ENCODE results near the gene CADPS.
A peak's percentile ranks its signal among the peaks of the same experiment; 100 is the strongest.

The CADPS gene

DNA sequence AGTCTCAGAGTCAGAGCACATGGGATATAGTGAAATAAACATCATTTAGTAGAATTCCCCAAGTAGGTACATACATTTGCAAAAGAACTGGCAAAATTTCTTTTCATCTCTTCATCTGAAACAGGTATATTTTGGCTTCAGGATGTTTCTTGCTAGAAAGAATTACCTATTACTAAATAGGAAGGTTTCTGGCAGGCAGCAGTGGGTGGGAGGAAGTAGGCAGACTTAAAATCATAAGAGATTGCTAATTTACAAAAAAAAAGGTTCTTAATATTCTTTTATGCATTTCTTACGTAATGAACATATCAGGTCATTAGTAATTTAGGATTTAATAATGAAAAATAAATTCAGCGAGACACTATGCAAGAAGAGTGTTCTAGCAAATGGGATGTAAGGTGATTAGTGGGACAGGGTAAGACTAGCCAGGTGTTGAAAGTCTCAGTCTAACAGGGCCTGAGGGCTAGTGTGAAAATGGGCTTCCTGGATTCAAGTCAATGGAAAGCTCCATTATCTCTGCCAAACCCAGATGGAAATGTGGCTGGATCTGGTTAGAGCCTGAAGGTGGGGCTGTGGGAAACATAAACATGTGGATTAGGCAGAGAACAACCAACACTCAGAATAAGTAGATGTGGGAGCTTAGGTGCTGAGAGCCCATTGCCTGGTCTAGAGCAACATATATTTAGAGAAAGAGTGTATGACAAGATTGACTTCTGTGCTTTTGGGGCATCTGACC lies 374.5 kb downstream of the CADPS start:
- peaks cover 0 to 16% (median 9%) of the 10 kb centered on the region in 10 experiments; a peak in 13 of 20 replicates for H3K4me1 ChIP-seq
- H3K9me3 ChIP-seq (replicated peaks in 1 of 11) = no peaks in the 10 kb centered on the region
- no peak overlapping the region for H3K27ac ChIP-seq
- H3K4me2 ChIP-seq = no peak overlapping the region
- H3K9ac ChIP-seq = no peak overlapping the region
- TF ChIP-seq Cebpa-rat (IDR thresholded peaks at IDR 0.05) = no peak
- H3K4me3 ChIP-seq = no peak overlapping the region
- H4K20me1 ChIP-seq = no peaks in the 10 kb centered on the region
- no peaks in the 10 kb centered on the region for H3K27me3 ChIP-seq
- H3K36me3 ChIP-seq = no peaks in the 10 kb centered on the region

GRCh38 chr3:62497156-62497555 lies 378.1 kb downstream of the CADPS start:
- H3K4me1 ChIP-seq = peaks cover 0 to 2% (median 0%) of the 10 kb centered on the region in 10 experiments; a peak in 3 of 20 replicates

DNA sequence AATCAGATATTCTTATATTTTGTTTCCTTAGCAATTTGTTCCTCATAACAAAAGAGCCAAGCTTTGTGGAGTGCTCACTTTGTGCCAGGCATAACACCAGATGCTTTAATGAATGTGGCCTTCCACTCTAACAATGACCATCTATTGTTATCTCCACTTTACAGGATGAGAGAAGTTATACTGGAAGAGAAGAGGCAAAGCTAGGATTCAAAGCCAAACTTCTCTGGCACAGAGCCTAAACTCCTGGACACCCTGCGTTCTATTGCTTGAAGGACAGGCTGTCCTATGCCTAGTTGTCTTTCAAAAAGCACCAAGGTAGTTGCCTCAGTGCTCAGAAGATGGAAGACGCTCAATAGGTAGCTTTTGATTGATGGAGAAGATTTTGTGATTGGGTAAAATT lies 378.7 kb downstream of the CADPS start:
- no peak overlapping the region for H3K9ac ChIP-seq
- H3K27me3 ChIP-seq = no peaks in the 10 kb centered on the region
- H3K4me2 ChIP-seq = no peak overlapping the region
- H4K20me1 ChIP-seq = no peaks in the 10 kb centered on the region
- no peak overlapping the region for H3K4me3 ChIP-seq
- no peak overlapping the region for H3K27ac ChIP-seq
- TF ChIP-seq Cebpa-rat (IDR thresholded peaks at IDR 0.05) = no peak
- H3K9me3 ChIP-seq (replicated peaks in 1 of 11) = no peaks in the 10 kb centered on the region
- H3K36me3 ChIP-seq = no peaks in the 10 kb centered on the region
- no peaks in the 10 kb centered on the region for H3K4me1 ChIP-seq

More at GRCh38 chr3:62497156-62497555, 378.1 kb downstream of the CADPS start:
- no peaks in the 10 kb centered on the region for H3K9me3 ChIP-seq (replicated peaks in 1 of 11)
- H3K27ac ChIP-seq = no peak overlapping the region
- no peak overlapping the region for H3K9ac ChIP-seq
- H4K20me1 ChIP-seq = no peaks in the 10 kb centered on the region
- H3K4me2 ChIP-seq = no peak overlapping the region
- no peaks in the 10 kb centered on the region for H3K27me3 ChIP-seq
- no peak overlapping the region for H3K4me3 ChIP-seq
- TF ChIP-seq Cebpa-rat (IDR thresholded peaks at IDR 0.05) = no peak
- no peaks in the 10 kb centered on the region for H3K36me3 ChIP-seq

DNA sequence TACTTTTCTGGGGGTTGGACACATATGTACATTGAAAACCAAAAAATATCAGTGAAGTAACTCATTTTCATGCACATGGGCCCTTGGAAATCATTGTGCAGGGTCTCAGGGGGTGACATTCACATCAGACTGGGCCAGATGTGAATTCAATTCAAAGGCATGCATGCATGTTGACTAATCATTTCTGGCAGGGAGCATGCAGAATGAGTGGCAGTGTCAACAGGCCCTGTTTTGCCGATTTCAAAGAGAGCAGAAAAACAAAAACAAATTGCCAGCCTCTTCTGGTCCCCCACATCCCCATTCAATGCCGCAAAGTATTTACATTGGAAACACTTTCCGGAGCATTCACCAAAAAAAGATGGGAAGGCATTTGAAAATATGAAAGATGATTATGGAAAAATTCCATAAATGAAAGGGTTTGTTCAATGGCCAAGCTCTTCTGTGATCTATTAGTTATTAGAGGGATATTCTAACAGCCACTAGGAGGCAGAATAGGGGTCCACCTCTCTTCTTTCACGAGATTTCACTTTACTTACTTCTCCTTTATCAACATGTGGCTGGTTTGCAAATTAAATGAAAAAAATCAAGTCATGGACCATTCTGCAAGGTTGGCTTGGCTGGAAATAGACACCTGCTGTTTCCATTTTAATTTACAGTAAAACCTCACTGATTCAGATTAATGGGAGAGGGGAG lies 382.0 kb downstream of the CADPS start:
- Histone ChIP-seq H3K4me2 (no peak overlapping the region), H3K9me3 (replicated peaks in 1 of 11) (no peaks in the 10 kb centered on the region), H4K20me1 (no peaks in the 10 kb centered on the region), H3K4me3 (no peak overlapping the region), H3K9ac (no peak overlapping the region), H3K27me3 (no peaks in the 10 kb centered on the region), H3K36me3 (no peaks in the 10 kb centered on the region), H3K4me1 (no peaks in the 10 kb centered on the region), H3K27ac (no peak overlapping the region)
- TF ChIP-seq Cebpa-rat (IDR thresholded peaks at IDR 0.05) = no peak

DNA sequence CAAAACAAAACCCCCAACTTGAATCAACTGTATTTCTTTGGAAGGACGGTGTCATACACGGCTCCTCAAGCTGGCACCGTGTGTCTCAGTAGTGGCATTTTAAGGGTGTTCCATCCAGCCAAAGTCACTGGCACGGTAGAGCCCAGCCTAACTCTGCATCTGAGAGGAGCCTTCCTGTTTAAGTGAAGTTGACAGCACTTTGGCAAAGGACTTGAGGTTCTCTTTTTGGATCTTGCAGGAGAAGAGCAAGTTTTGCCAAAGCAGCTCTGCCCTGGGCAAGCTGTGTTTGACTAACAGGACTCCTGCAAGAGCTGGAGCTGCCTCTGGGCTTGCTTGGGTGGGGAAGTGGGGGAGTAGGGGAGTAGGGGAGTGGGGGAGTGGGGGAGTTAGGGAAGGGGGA lies 392.3 kb downstream of the CADPS start:
- Histone ChIP-seq H3K4me2 (no peak overlapping the region), H4K20me1 (no peaks in the 10 kb centered on the region), H3K4me3 (no peak overlapping the region), H3K27ac (no peak overlapping the region), H3K27me3 (no peaks in the 10 kb centered on the region), H3K4me1 (peaks cover 0 to 17% (median 4%) of the 10 kb centered on the region in 10 experiments; a peak in 7 of 20 replicates), H3K36me3 (no peaks in the 10 kb centered on the region), H3K9me3 (replicated peaks in 1 of 11) (no peaks in the 10 kb centered on the region), H3K9ac (no peak overlapping the region)
- TF ChIP-seq Cebpa-rat (IDR thresholded peaks at IDR 0.05) = no peak

GRCh38 chr3:62481962-62482361 lies 393.3 kb downstream of the CADPS start:
- H3K9ac ChIP-seq = no peak overlapping the region
- H3K9me3 ChIP-seq (replicated peaks in 1 of 11) = no peaks in the 10 kb centered on the region
- peaks cover 0 to 17% (median 4%) of the 10 kb centered on the region in 10 experiments; a peak in 7 of 20 replicates for H3K4me1 ChIP-seq
- H3K4me2 ChIP-seq = no peak overlapping the region
- no peak for TF ChIP-seq Cebpa-rat (IDR thresholded peaks at IDR 0.05)
- no peaks in the 10 kb centered on the region for H4K20me1 ChIP-seq
- no peaks in the 10 kb centered on the region for H3K27me3 ChIP-seq
- no peak overlapping the region for H3K4me3 ChIP-seq
- no peak overlapping the region for H3K27ac ChIP-seq
- no peaks in the 10 kb centered on the region for H3K36me3 ChIP-seq

GRCh38 chr3:62480056-62480455 lies 395.2 kb downstream of the CADPS start:
- peaks cover 0 to 17% (median 4%) of the 10 kb centered on the region in 10 experiments; a peak in 7 of 20 replicates for H3K4me1 ChIP-seq
- H3K9me3 ChIP-seq (replicated peaks in 1 of 11) = no peaks in the 10 kb centered on the region
- no peak for TF ChIP-seq Cebpa-rat (IDR thresholded peaks at IDR 0.05)
- H3K27me3 ChIP-seq = no peaks in the 10 kb centered on the region
- no peaks in the 10 kb centered on the region for H3K36me3 ChIP-seq
- peak overlapping the region in 3 of 11 experiments; percentile 1 to 21 (median 18); a peak in 4 of 22 replicates for H3K4me2 ChIP-seq
- no peak overlapping the region for H3K27ac ChIP-seq
- H4K20me1 ChIP-seq = no peaks in the 10 kb centered on the region
- no peak overlapping the region for H3K9ac ChIP-seq
- H3K4me3 ChIP-seq = no peak overlapping the region

DNA sequence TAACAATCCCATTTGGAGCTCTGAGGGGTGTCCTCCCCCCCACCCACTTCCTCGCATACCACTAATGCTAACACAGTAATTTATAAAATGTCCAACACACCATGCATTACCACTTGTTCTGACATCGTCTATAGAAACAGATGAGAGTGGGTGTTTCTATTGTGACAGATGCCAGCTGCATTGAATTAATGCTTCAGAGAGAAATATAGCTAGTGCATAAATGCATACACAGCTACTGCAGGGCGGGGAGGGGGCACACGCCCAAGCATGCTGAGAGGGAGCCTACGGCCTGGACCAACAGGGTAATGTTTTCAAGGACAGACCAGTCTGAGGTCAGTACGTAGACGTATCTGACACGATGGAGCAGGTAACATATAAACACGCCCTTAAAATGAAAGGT lies 395.9 kb downstream of the CADPS start:
- Histone ChIP-seq H3K4me2 (no peak overlapping the region), H3K36me3 (no peaks in the 10 kb centered on the region), H4K20me1 (no peaks in the 10 kb centered on the region), H3K27ac (no peak overlapping the region), H3K4me3 (no peak overlapping the region), H3K9me3 (replicated peaks in 1 of 11) (no peaks in the 10 kb centered on the region), H3K9ac (no peak overlapping the region), H3K27me3 (no peaks in the 10 kb centered on the region), H3K4me1 (peaks cover 0 to 17% (median 4%) of the 10 kb centered on the region in 10 experiments; a peak in 7 of 20 replicates)
- TF ChIP-seq Cebpa-rat (IDR thresholded peaks at IDR 0.05) = no peak

- no peaks in the 10 kb centered on the region for H3K27me3 ChIP-seq
- H3K27ac ChIP-seq = no peak overlapping the region
- H3K4me3 ChIP-seq = no peak overlapping the region
- no peaks in the 10 kb centered on the region for H4K20me1 ChIP-seq
- H3K4me2 ChIP-seq = no peak overlapping the region
- TF ChIP-seq Cebpa-rat (IDR thresholded peaks at IDR 0.05) = no peak
- H3K9me3 ChIP-seq (replicated peaks in 1 of 11) = no peaks in the 10 kb centered on the region
- no peak overlapping the region for H3K9ac ChIP-seq
- no peaks in the 10 kb centered on the region for H3K36me3 ChIP-seq
- H3K4me1 ChIP-seq = peaks cover 0 to 5% (median 0%) of the 10 kb centered on the region in 10 experiments; a peak in 4 of 20 replicates
Observed at GRCh38 chr3:62475306-62475705, 399.9 kb downstream of the CADPS start.
